ENCODE data around the gene SOX13. TPM values are rescaled to one million over a fixed set of nuclear protein-coding genes. Genes with fewer than 3 reads are reported as not detected.
A peak's percentile ranks its signal among the peaks of the same experiment; 100 is the strongest.
"Not testable (repeated sequence)": the region's sequence is repeated elsewhere in the genome, so short reads cannot be mapped to it uniquely, and the experiment has no call there.

Gene SOX13
- polyA plus RNA-seq, 1 donor (not counting 4 experiments of a cell fraction or from before 2014, with no cell fraction given) = 4.9 TPM

DNA sequence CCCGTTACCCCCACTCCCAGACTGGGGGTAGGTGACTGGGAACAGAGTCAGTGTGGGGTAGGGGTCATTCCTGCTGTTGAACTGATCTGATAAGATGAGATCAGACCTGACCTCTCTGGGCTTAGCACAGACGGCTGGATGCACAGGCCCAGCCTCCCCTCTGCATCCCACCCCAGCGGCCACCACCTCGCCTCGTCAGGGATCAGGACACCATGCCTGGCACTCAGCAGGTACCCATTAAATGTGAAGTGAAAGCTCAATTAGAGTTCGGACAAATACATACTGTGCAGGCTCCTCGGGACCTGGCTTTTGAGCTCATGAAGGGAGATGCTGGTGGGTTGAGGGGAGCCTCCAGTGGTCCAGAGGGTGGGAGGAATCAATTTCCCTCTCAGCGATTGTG is 15.7 kb downstream of the SOX13 start:
- Histone ChIP-seq H3K9me1 (ENCODE audit: control insufficient read depth, extremely low read depth, insufficient read depth, low read length) (no peaks in the 10 kb centered on the region), H3K9me3 (ENCODE audit: control insufficient read depth, low read depth, low read length) (no peaks in the 10 kb centered on the region), H4K20me1 (ENCODE audit: control insufficient read depth, extremely low read depth, insufficient read depth, low read length) (no peaks in the 10 kb centered on the region), H3K27me3 (ENCODE audit: control insufficient read depth, extremely low read depth, insufficient read depth, low read length) (no peaks in the 10 kb centered on the region), H3K4me1 (ENCODE audit: control insufficient read depth, extremely low read depth, insufficient read depth, low read length) (peaks cover 6% of the 10 kb centered on the region), H3K9ac (ENCODE audit: control insufficient read depth, extremely low read depth, insufficient read depth, low read length) (no peak overlapping the region), H3K4me3 (ENCODE audit: control insufficient read depth in 2 of 3, extremely low read depth in 1 of 3, insufficient read depth in 2 of 3, low read depth in 1 of 3, low read length in 3 of 3) (no peak overlapping the region), H3K27ac (ENCODE audit: control insufficient read depth, insufficient read depth, low read length) (no peak overlapping the region), H2AFZ (ENCODE audit: control insufficient read depth, low read length) (no peak overlapping the region), H3K36me3 (ENCODE audit: control insufficient read depth in 2 of 2, extremely low read depth in 1 of 2, insufficient read depth in 2 of 2, low read length in 2 of 2) (no peaks in the 10 kb centered on the region), H3K4me2 (ENCODE audit: control insufficient read depth, extremely low read depth, insufficient read depth, low read depth, low read length) (no peak overlapping the region), H3K79me2 (ENCODE audit: control insufficient read depth, insufficient read depth, low read length) (peaks cover 9% of the 10 kb centered on the region)
- no peak for FAIRE-seq
- dilution Hi-C loops (cut with MboI; ENCODE audit: extremely low pct_ligation_motif_present, low sequenced_read_pairs) = no loop called here
- TF ChIP-seq, protein P1, sequence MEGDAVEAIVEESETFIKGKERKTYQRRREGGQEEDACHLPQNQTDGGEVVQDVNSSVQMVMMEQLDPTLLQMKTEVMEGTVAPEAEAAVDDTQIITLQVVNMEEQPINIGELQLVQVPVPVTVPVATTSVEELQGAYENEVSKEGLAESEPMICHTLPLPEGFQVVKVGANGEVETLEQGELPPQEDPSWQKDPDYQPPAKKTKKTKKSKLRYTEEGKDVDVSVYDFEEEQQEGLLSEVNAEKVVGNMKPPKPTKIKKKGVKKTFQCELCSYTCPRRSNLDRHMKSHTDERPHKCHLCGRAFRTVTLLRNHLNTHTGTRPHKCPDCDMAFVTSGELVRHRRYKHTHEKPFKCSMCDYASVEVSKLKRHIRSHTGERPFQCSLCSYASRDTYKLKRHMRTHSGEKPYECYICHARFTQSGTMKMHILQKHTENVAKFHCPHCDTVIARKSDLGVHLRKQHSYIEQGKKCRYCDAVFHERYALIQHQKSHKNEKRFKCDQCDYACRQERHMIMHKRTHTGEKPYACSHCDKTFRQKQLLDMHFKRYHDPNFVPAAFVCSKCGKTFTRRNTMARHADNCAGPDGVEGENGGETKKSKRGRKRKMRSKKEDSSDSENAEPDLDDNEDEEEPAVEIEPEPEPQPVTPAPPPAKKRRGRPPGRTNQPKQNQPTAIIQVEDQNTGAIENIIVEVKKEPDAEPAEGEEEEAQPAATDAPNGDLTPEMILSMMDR (optimal IDR thresholded peaks at IDR 0.05 in 1 of 3, IDR thresholded peaks at IDR 0.05 in 1 of 3, conservative IDR thresholded peaks at IDR 0.05 in 1 of 3; ENCODE audit: extremely low read depth in 1 of 3, insufficient read depth in 2 of 3, low read length in 3 of 3) = no peak
- TF ChIP-seq EZH2 (IDR thresholded peaks at IDR 0.05; ENCODE audit: low read length) = no peak
- no peak for DNase-seq (ENCODE audit: low read depth, low spot score)

DNA sequence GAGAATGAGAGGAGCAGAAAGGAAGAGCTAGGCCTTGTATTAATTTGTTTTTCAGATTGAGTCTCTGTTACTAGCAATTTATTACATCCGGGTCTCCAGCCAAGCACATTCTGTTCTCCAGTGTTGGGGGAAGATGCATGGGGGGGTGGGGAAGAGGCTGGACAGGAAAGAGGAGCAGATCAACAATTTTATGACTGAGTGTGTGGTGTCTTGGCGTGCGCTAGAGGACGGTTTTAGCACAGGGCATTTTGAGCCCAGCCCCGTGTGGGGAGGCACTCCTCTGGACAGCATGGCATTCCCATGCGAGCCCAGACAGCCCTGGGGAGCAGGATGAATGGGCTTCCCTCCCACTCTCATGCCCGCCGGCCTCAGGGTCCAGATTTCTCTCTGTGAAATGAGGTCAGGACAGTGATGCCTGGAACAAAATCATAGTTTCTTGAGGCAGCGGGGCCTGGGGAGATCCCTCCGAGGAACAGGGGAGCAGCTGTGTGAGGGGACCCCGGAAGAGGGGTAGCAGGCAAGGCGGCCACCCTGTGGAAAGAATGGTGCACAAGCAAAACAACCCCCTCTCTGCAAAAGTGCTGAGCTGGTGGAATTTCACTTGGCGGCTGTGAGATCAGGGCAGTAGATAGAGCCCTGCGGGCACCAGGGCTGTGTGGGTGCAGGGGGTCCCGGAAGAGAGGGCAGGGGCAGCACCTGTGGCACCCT is 16.3 kb downstream of the SOX13 start:
- no peak for FAIRE-seq
- H3K4me3 ChIP-seq (ENCODE audit: control insufficient read depth in 2 of 3, extremely low read depth in 1 of 3, insufficient read depth in 2 of 3, low read depth in 1 of 3, low read length in 3 of 3) = no peak overlapping the region

DNA sequence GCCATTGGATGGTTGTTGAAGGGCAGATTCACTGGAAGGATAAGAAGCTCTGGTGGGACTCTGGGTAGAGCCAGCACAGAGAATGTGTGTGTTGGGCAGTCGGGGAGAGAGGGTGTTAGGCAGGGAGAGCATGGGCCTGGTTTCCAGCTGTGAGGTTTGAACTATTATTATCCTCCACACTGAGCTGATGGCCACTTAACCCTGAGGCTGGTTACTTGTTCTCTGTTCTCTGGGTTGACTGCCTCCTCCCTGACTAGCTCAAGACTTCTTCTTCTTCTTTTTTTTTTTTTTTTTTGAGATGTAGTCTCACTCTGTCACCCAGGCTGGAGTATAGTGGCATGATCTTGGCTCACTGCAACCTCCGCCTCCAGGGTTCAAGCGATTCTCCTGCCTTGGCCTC is 17.2 kb downstream of the SOX13 start:
- DNase-seq (ENCODE audit: low read depth, low spot score); H3K79me2 ChIP-seq (ENCODE audit: control insufficient read depth, insufficient read depth, low read length); dilution Hi-C loops (cut with MboI; ENCODE audit: extremely low pct_ligation_motif_present, low sequenced_read_pairs); FAIRE-seq; H3K9me3 ChIP-seq (ENCODE audit: control insufficient read depth, low read depth, low read length); H3K4me2 ChIP-seq (ENCODE audit: control insufficient read depth, extremely low read depth, insufficient read depth, low read depth, low read length); H3K4me1 ChIP-seq (ENCODE audit: control insufficient read depth, extremely low read depth, insufficient read depth, low read length); H3K4me3 ChIP-seq (ENCODE audit: control insufficient read depth in 2 of 3, extremely low read depth in 1 of 3, insufficient read depth in 2 of 3, low read depth in 1 of 3, low read length in 3 of 3); H3K9ac ChIP-seq (ENCODE audit: control insufficient read depth, extremely low read depth, insufficient read depth, low read length); H3K27ac ChIP-seq (ENCODE audit: control insufficient read depth, insufficient read depth, low read length); H3K9me1 ChIP-seq (ENCODE audit: control insufficient read depth, extremely low read depth, insufficient read depth, low read length); H3K27me3 ChIP-seq (ENCODE audit: control insufficient read depth, extremely low read depth, insufficient read depth, low read length); H4K20me1 ChIP-seq (ENCODE audit: control insufficient read depth, extremely low read depth, insufficient read depth, low read length); H3K36me3 ChIP-seq (ENCODE audit: control insufficient read depth in 2 of 2, extremely low read depth in 1 of 2, insufficient read depth in 2 of 2, low read length in 2 of 2); H2AFZ ChIP-seq (ENCODE audit: control insufficient read depth, low read length): not testable (repeated sequence)

More for the DNA sequence above, 16.3 kb downstream of the SOX13 start:
- Histone ChIP-seq H3K27ac (ENCODE audit: control insufficient read depth, insufficient read depth, low read length) (no peak overlapping the region), H3K4me2 (ENCODE audit: control insufficient read depth, extremely low read depth, insufficient read depth, low read depth, low read length) (peak overlapping the region; percentile 29), H3K79me2 (ENCODE audit: control insufficient read depth, insufficient read depth, low read length) (peaks cover 9% of the 10 kb centered on the region), H3K36me3 (ENCODE audit: control insufficient read depth in 2 of 2, extremely low read depth in 1 of 2, insufficient read depth in 2 of 2, low read length in 2 of 2) (no peaks in the 10 kb centered on the region), H4K20me1 (ENCODE audit: control insufficient read depth, extremely low read depth, insufficient read depth, low read length) (no peaks in the 10 kb centered on the region), H3K9ac (ENCODE audit: control insufficient read depth, extremely low read depth, insufficient read depth, low read length) (no peak overlapping the region), H3K9me3 (ENCODE audit: control insufficient read depth, low read depth, low read length) (no peaks in the 10 kb centered on the region), H2AFZ (ENCODE audit: control insufficient read depth, low read length) (no peak overlapping the region), H3K9me1 (ENCODE audit: control insufficient read depth, extremely low read depth, insufficient read depth, low read length) (no peaks in the 10 kb centered on the region), H3K27me3 (ENCODE audit: control insufficient read depth, extremely low read depth, insufficient read depth, low read length) (no peaks in the 10 kb centered on the region), H3K4me1 (ENCODE audit: control insufficient read depth, extremely low read depth, insufficient read depth, low read length) (peaks cover 6% of the 10 kb centered on the region)
- no peak for TF ChIP-seq EZH2 (IDR thresholded peaks at IDR 0.05; ENCODE audit: low read length)
- TF ChIP-seq, protein P1 (optimal IDR thresholded peaks at IDR 0.05 in 1 of 3, IDR thresholded peaks at IDR 0.05 in 1 of 3, conservative IDR thresholded peaks at IDR 0.05 in 1 of 3; ENCODE audit: extremely low read depth in 1 of 3, insufficient read depth in 2 of 3, low read length in 3 of 3) = peak in 1 of 3 experiments; percentile 5
- dilution Hi-C loops (cut with MboI; ENCODE audit: extremely low pct_ligation_motif_present, low sequenced_read_pairs) = no loop called here
- DNase-seq (ENCODE audit: low read depth, low spot score) = peak; percentile 40
